NCI-H1694 treated with DMSO at 0.1 percent for 48 hours (cell line): ENCODE data around the gene RALGPS2.

Source experiments
- DNase-seq: peaks from one replicate; lab custom pipeline; 2025; lab: John Stamatoyannopoulos, UW

RALGPS2 gene

GRCh38 chr1:178867670-178868069, 142.6 kb downstream of the RALGPS2 start:
- DNase-seq: no peak

GRCh38 chr1:178868706-178869105, 143.7 kb downstream of the RALGPS2 start:
- no peak for DNase-seq

GRCh38 chr1:178869119-178869697, 144.2 kb downstream of the RALGPS2 start:
- no peak for DNase-seq

- DNase-seq: no peak
These were observed 145.2 kb downstream of the RALGPS2 start for GRCh38 chr1:178870221-178870620.

- DNase-seq: no peak
These were observed 145.9 kb downstream of the RALGPS2 start, which contains the start of gene ANGPTL1 for GRCh38 chr1:178870944-178871343. ANGPTL1 (minus strand) TSS chr1:178871077; CDS start chr1:178865776, 5,301 bp downstream.

- DNase-seq: no peak
These were observed 146.7 kb downstream of the RALGPS2 start for GRCh38 chr1:178871551-178872320.

- DNase-seq: no peak
These were observed 149.9 kb downstream of the RALGPS2 start for GRCh38 chr1:178874966-178875365.

- no peak for DNase-seq
These were observed 150.9 kb downstream of the RALGPS2 start for GRCh38 chr1:178875936-178876335.

GRCh38 chr1:178877896-178878295, 152.9 kb downstream of the RALGPS2 start:
- no peak for DNase-seq

- DNase-seq: no peak
These were observed 156.9 kb downstream of the RALGPS2 start for GRCh38 chr1:178881950-178882349.

GRCh38 chr1:178885869-178886268, 160.8 kb downstream of the RALGPS2 start:
- no peak for DNase-seq

- DNase-seq: no peak
These were observed 161.5 kb downstream of the RALGPS2 start for GRCh38 chr1:178886551-178886950.

GRCh38 chr1:178895928-178896327, 170.9 kb downstream of the RALGPS2 start:
- DNase-seq: no peak

GRCh38 chr1:178898401-178898800, 173.4 kb downstream of the RALGPS2 start:
- no peak for DNase-seq

- no peak for DNase-seq
These were observed 174.4 kb downstream of the RALGPS2 start for GRCh38 chr1:178899402-178899801.

GRCh38 chr1:178901482-178902125, 176.6 kb downstream of the RALGPS2 start:
- no peak for DNase-seq

- no peak for DNase-seq
These were observed 183.3 kb downstream of the RALGPS2 start for GRCh38 chr1:178908358-178908757.

- no peak for DNase-seq
These were observed 185.0 kb downstream of the RALGPS2 start for GRCh38 chr1:178910023-178910422.

- DNase-seq: no peak
These were observed 187.6 kb downstream of the RALGPS2 start for GRCh38 chr1:178912597-178912996.

- DNase-seq: no peak
These were observed 191.6 kb downstream of the RALGPS2 start for GRCh38 chr1:178916448-178917174.

GRCh38 chr1:178918308-178918707, 193.3 kb downstream of the RALGPS2 start:
- DNase-seq: no peak

- DNase-seq: no peak
These were observed 193.9 kb downstream of the RALGPS2 start for GRCh38 chr1:178918955-178919354.
